ENCODE data around the gene SV2C.

The SV2C gene

DNA sequence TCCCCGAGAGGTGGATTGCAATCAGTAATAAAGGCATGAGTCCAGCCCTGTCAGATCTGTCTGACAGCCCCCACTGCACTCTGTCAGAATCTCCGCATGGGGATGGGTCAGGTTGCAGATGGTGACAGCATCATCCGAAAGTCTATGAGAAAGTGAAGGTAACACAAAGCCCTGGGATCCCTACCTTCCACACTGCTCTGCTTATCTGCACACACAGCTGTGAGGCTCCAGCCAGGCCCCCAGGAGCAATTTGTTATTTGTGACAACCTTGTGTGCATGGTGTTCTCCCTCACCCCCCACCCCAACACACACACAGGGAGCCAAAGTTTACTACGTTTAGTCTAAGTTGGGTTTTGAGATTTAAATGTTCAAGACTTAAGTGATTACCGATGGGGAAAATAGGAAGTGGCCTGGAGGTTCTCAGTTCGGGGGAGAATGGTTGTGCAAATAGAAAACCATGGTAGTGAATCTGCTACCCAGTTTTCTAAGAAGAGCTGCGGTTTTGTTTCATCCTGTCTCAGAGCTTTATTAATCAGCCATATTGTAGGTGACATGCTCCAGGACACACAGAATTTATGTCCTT is 92.7 kb downstream of the SV2C start (continued):
- TF ChIP-seq ZNF157 (tag by site-specific recombination; IDR thresholded peaks at IDR 0.05) (no peak), ZNF785 (tag by site-specific recombination; IDR thresholded peaks at IDR 0.05) (no peak), ZNF214 (tag by site-specific recombination; IDR thresholded peaks at IDR 0.05; ENCODE audit: borderline replicate concordance) (no peak), YY2 (tag by site-specific recombination; IDR thresholded peaks at IDR 0.05) (no peak), ZNF221 (tag by site-specific recombination; IDR thresholded peaks at IDR 0.05; ENCODE audit: borderline replicate concordance) (no peak), ZNF391 (tag by site-specific recombination; IDR thresholded peaks at IDR 0.05; ENCODE audit: borderline replicate concordance, low read depth) (no peak), ZNF404 (tag by site-specific recombination; IDR thresholded peaks at IDR 0.05) (no peak)

GRCh38 chr5:76177978-76178377 is 94.8 kb downstream of the SV2C start:
- CTCF ChIA-PET: no interaction called here
- POLR2A ChIA-PET: no interaction called here
- Histone ChIP-seq H3K36me3 (ENCODE audit: control insufficient read depth in 2 of 2, insufficient read depth in 1 of 2, low read length in 2 of 2) (no peaks in the 10 kb centered on the region), H3K4me3 (ENCODE audit: low read depth, low read length) (no peak overlapping the region), H3K9me3 (ENCODE audit: control insufficient read depth, insufficient read depth, low read depth, low read length) (no peaks in the 10 kb centered on the region), H3K4me1 (ENCODE audit: control insufficient read depth, insufficient read depth, low read length) (no peaks in the 10 kb centered on the region), H3K27ac (ENCODE audit: extremely low read depth, low read depth, low read length) (no peak overlapping the region)
- TF ChIP-seq ZNF37A (tag by site-specific recombination; IDR thresholded peaks at IDR 0.05) (no peak), ZBTB21 (tag by site-specific recombination; IDR thresholded peaks at IDR 0.05) (no peak), ZNF791 (tag by site-specific recombination; IDR thresholded peaks at IDR 0.05) (no peak), ZNF138 (tag by site-specific recombination; IDR thresholded peaks at IDR 0.05; ENCODE audit: borderline replicate concordance) (no peak), ZNF777 (tag by site-specific recombination; IDR thresholded peaks at IDR 0.05; ENCODE audit: borderline replicate concordance) (no peak), ZNF664 (tag by site-specific recombination; IDR thresholded peaks at IDR 0.05) (no peak), ZNF169 (tag by site-specific recombination; IDR thresholded peaks at IDR 0.05) (no peak), ZNF768 (tag by site-specific recombination; IDR thresholded peaks at IDR 0.05) (no peak), ZNF747 (tag by site-specific recombination; IDR thresholded peaks at IDR 0.05) (no peak)
- TF ChIP-seq, protein P1, sequence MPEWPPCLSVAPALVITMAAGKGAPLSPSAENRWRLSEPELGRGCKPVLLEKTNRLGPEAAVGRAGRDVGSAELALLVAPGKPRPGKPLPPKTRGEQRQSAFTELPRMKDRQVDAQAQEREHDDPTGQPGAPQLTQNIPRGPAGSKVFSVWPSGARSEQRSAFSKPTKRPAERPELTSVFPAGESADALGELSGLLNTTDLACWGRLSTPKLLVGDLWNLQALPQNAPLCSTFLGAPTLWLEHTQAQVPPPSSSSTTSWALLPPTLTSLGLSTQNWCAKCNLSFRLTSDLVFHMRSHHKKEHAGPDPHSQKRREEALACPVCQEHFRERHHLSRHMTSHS (tag by site-specific recombination; IDR thresholded peaks at IDR 0.05): no peak

GRCh38 chr5:76178913-76179312 is 95.7 kb downstream of the SV2C start:
- no peaks in the 10 kb centered on the region for H3K9me3 ChIP-seq (ENCODE audit: control insufficient read depth, insufficient read depth, low read depth, low read length)
- no peaks in the 10 kb centered on the region for H3K36me3 ChIP-seq (ENCODE audit: control insufficient read depth in 2 of 2, insufficient read depth in 1 of 2, low read length in 2 of 2)
- no peak for TF ChIP-seq ZNF2 (tag by site-specific recombination; IDR thresholded peaks at IDR 0.05)
- no peak for TF ChIP-seq FEZF1 (tag by site-specific recombination; IDR thresholded peaks at IDR 0.05)
- no peak for TF ChIP-seq ZNF501 (tag by site-specific recombination; IDR thresholded peaks at IDR 0.05)
- no peak for TF ChIP-seq KLF16 (tag by site-specific recombination; IDR thresholded peaks at IDR 0.05)
- TF ChIP-seq ZNF701 (tag by site-specific recombination; IDR thresholded peaks at IDR 0.05): no peak
- TF ChIP-seq ZNF223 (tag by site-specific recombination; IDR thresholded peaks at IDR 0.05): no peak
- no peak for TF ChIP-seq ZNF266 (tag by site-specific recombination; IDR thresholded peaks at IDR 0.05; ENCODE audit: low read depth)
- TF ChIP-seq RBAK (tag by site-specific recombination; IDR thresholded peaks at IDR 0.05): no peak
- TF ChIP-seq ZNF175 (tag by site-specific recombination; IDR thresholded peaks at IDR 0.05): no peak
- TF ChIP-seq ZNF560 (tag by site-specific recombination; IDR thresholded peaks at IDR 0.05; ENCODE audit: borderline replicate concordance): no peak
- TF ChIP-seq GLIS1 (tag by site-specific recombination; IDR thresholded peaks at IDR 0.05): no peak
- TF ChIP-seq ZNF529 (tag by site-specific recombination; IDR thresholded peaks at IDR 0.05; ENCODE audit: insufficient replicate concordance): no peak
- TF ChIP-seq ZNF416 (tag by site-specific recombination; IDR thresholded peaks at IDR 0.05): no peak
- TF ChIP-seq HOXA7 (CRISPR knock-in tag; IDR thresholded peaks at IDR 0.05; ENCODE audit: borderline replicate concordance): no peak
- TF ChIP-seq ZNF221 (tag by site-specific recombination; IDR thresholded peaks at IDR 0.05; ENCODE audit: borderline replicate concordance): no peak
- TF ChIP-seq ZNF621 (tag by site-specific recombination; IDR thresholded peaks at IDR 0.05): no peak
- H3K4me3 ChIP-seq (ENCODE audit: low read depth, low read length): no peak overlapping the region
- no peak overlapping the region for H3K27ac ChIP-seq (ENCODE audit: extremely low read depth, low read depth, low read length)
- no peaks in the 10 kb centered on the region for H3K4me1 ChIP-seq (ENCODE audit: control insufficient read depth, insufficient read depth, low read length)
- POLR2A ChIA-PET: no interaction called here
- CTCF ChIA-PET: interaction anchor here (0.6 kb wide), 1 partner anchor 368 kb away, joined by 3 read pairs; no protein-coding TSS in a partner anchor

Data from HEK293 (cell line).